Stomach (tissue), 9 donors: ENCODE data around the gene APLP1. TPM values are rescaled to one million over a fixed set of nuclear protein-coding genes. Genes with fewer than 3 reads are reported as not detected.
A peak's percentile ranks its signal among the peaks of the same experiment; 100 is the strongest.

Experiments
- DNase-seq, 2 donors: peaks; one replicate each; pipeline versions ENCODE4 v3.0.0 to v3.0.0-alpha.2; 2013 to 2019
- H3K27ac ChIP-seq, 5 donors: fragments of 200-600 bp in 4 of 5; sonication (generic) in 4 of 5; one replicate each; pipeline ENCODE4 v1.5.1; 2013 to 2019; ENCODE audit warnings: mild to moderate bottlenecking in 1 of 5, moderate library complexity in 1 of 5
- H3K27me3 ChIP-seq, 3 donors: fragments of 200-600 bp; sonication (generic); one replicate each; pipeline ENCODE4 v1.5.1; 2017 to 2019; ENCODE audit warnings: mixed run types in 1 of 3
- H3K36me3 ChIP-seq, 4 donors: fragments of 200-600 bp; sonication (generic); 1 replicate in 3 of 4; 2 replicates in 1 of 4; pipeline ENCODE4 v1.5.1; 2016 to 2019
- H3K4me1 ChIP-seq, 4 donors: fragments of 200-600 bp; sonication (generic); one replicate each; pipeline ENCODE4 v1.5.1; 2016 to 2019
- H3K4me3 ChIP-seq, 4 donors: fragments of 200-600 bp; sonication (generic) in 3 of 4; one replicate each; pipeline ENCODE4 v1.5.1; 2016 to 2019; ENCODE audit warnings: mild to moderate bottlenecking in 1 of 4
- H3K9me3 ChIP-seq, 4 donors: fragments of 200-600 bp; sonication (generic); one replicate each; pipeline ENCODE4 v1.5.1; 2016 to 2019
- CTCF ChIP-seq, 7 experiments: fragments of 450-650 bp in 4 of 7; fragments of 200-600 bp in 3 of 7; sonication (generic) in 3 of 7; IDR thresholded peaks; one replicate each; pipeline ENCODE4 v1.5.1; 2016 to 2019; ENCODE audit warnings: antibody characterized with exemption in 7 of 7, control low read depth in 2 of 7, mild to moderate bottlenecking in 1 of 7
- EP300 ChIP-seq: sonication (generic); formaldehyde crosslinking; IDR thresholded peaks from one replicate; pipeline ENCODE4 v1.6.1; 2017; ENCODE audit warnings: antibody characterized with exemption
- POLR2A ChIP-seq, 4 donors: fragments of 450-650 bp; IDR thresholded peaks; one replicate each; pipeline ENCODE4 v1.6.1; 2016; ENCODE audit warnings: antibody characterized with exemption in 4 of 4, control low read depth in 2 of 4, mild to moderate bottlenecking in 1 of 4, moderate library complexity in 1 of 4
- POLR2AphosphoS5 ChIP-seq, 3 donors: sonication (generic); formaldehyde crosslinking; IDR thresholded peaks; one replicate each; pipeline ENCODE4 v1.6.1; 2016; ENCODE audit warnings: antibody characterized with exemption in 3 of 3
- WGBS, 5 donors: extraction: QIAGEN DNeasy Blood & Tissue Kit in 3 of 5; methylation state at CpG; one replicate each; pipeline versions ENCODE4 v1.1.5 to v1.1.7; 2013 to 2018; 5-methylcytosine and 5-hydroxymethylcytosine counted together
- intact Hi-C: fragments of 100-400 bp; cut with DNase I; formaldehyde crosslinking; loops from one replicate; pipeline ENCODE4 v1.15.1; 2023; ENCODE audit warnings: low total_unique reads
- polyA plus RNA-seq, 3 donors: library from polyadenylated mRNA; stranded (reverse); fragments of 200-250 nt; gene quantifications; one replicate each; pipeline ENCODE4 v1.2.3, GENCODE V29; 2013
- total RNA-seq, 5 donors: library from RNA; depleted of rRNA; stranded (reverse); fragments of >200 nt; gene quantifications; one replicate each; pipeline versions ENCODE4 v1.1.0 to v1.2.3, GENCODE V29; 2014 to 2016
- donor health status: healthy with polysubstance abuse.
- donor health status: Bipolar disorder and iron deficiency.
- donor health status: healthy.

APLP1 gene
- total and polyA plus RNA-seq, 8 donors: 5.3 to 76.5 (median 18.4) TPM

GRCh38 chr19:35842666-35843272, 25.6 kb upstream of the APLP1 start:
- no peak overlapping the region for H3K4me3 ChIP-seq
- H3K27ac ChIP-seq: no peak overlapping the region
- WGBS, 5 donors: 81 to 91% (median 85%) methylated on average over 4 of the region's 4 CpGs
- TF ChIP-seq EP300 (no peak), POLR2AphosphoS5 (IDR thresholded peaks at IDR 0.05) (no peak), POLR2A (IDR thresholded peaks at IDR 0.05) (no peak), CTCF (IDR thresholded peaks at IDR 0.05) (no peak)
- DNase-seq: no peak
- H3K27me3 ChIP-seq: peaks cover 8 to 71% (median 43%) of the 10 kb centered on the region in 3 donors
- H3K9me3 ChIP-seq: peaks cover 0 to 15% (median 14%) of the 10 kb centered on the region in 4 donors
- H3K36me3 ChIP-seq: no peaks in the 10 kb centered on the region
- H3K4me1 ChIP-seq: peaks cover 13 to 32% (median 21%) of the 10 kb centered on the region in 4 donors
- intact Hi-C loops: no loop called here

- H3K36me3 ChIP-seq: no peaks in the 10 kb centered on the region
Observed at GRCh38 chr19:35843676-35844481, 24.5 kb upstream of the APLP1 start.

GRCh38 chr19:35844482-35845214, 23.7 kb upstream of the APLP1 start:
- TF ChIP-seq POLR2A (IDR thresholded peaks at IDR 0.05): no peak
- TF ChIP-seq CTCF (IDR thresholded peaks at IDR 0.05): no peak
- TF ChIP-seq POLR2AphosphoS5 (IDR thresholded peaks at IDR 0.05): no peak
- Histone ChIP-seq H3K27ac (no peak overlapping the region), H3K9me3 (no peaks in the 10 kb centered on the region), H3K27me3 (peaks cover 16 to 84% (median 53%) of the 10 kb centered on the region in 3 donors), H3K36me3 (no peaks in the 10 kb centered on the region), H3K4me3 (peak overlapping the region in 2 of 4 donors; percentile 30 to 48), H3K4me1 (peaks cover 13 to 32% (median 21%) of the 10 kb centered on the region in 4 donors)
- 54 to 60% (median 60%) methylated on average over 16 of the region's 16 CpGs for WGBS, 5 donors
- no peak for DNase-seq
- intact Hi-C loops: no loop called here

More at GRCh38 chr19:35843676-35844481, 24.5 kb upstream of the APLP1 start:
- H3K27ac ChIP-seq: no peak overlapping the region
- TF ChIP-seq POLR2AphosphoS5 (IDR thresholded peaks at IDR 0.05) (no peak), EP300 (no peak), CTCF (IDR thresholded peaks at IDR 0.05) (no peak), POLR2A (IDR thresholded peaks at IDR 0.05) (no peak)
- DNase-seq: peak; percentile 56 to 64
- intact Hi-C loops: no loop called here
- H3K27me3 ChIP-seq: peaks cover 12 to 76% (median 48%) of the 10 kb centered on the region in 3 donors
- peaks cover 0 to 6% (median 4%) of the 10 kb centered on the region in 4 donors for H3K9me3 ChIP-seq
- peak overlapping the region in 1 of 4 donors; percentile 12 for H3K4me3 ChIP-seq
- 4 to 10% (median 8%) methylated on average over 26 to 42 of the region's 42 CpGs for WGBS, 5 donors
- peaks cover 13 to 32% (median 21%) of the 10 kb centered on the region in 4 donors for H3K4me1 ChIP-seq
